HL-60/S4 treated with retinoic acid at 250 ng/mL for 4 days and 3 days (cell line): ENCODE data around the gene ZNF865.

Source experiments
- in situ Hi-C: fragments of 300-500 bp; cut with MboI; formaldehyde crosslinking; loops from 2 replicates; pipeline ENCODE4 v1.7.0; 2022; ENCODE audit warnings: low sequenced_read_pairs

Gene ZNF865

GRCh38 chr19:55586976-55587668, 18.3 kb upstream of the ZNF865 start:
- in situ Hi-C loops, result no loop called here

GRCh38 chr19:55588738-55589137, 16.7 kb upstream of the ZNF865 start:
- in situ Hi-C loops, result no loop called here

GRCh38 chr19:55590109-55590508, 15.3 kb upstream of the ZNF865 start:
- in situ Hi-C loops, result no loop called here

- in situ Hi-C loops, result no loop called here
Observed at GRCh38 chr19:55590617-55591016, 14.8 kb upstream of the ZNF865 start.

GRCh38 chr19:55591555-55591954, 13.9 kb upstream of the ZNF865 start:
- in situ Hi-C loops, result no loop called here

- in situ Hi-C loops, result no loop called here
Observed at GRCh38 chr19:55592391-55593090, 12.9 kb upstream of the ZNF865 start.

- in situ Hi-C loops, result no loop called here
Observed at GRCh38 chr19:55593096-55593772, 12.2 kb upstream of the ZNF865 start.

GRCh38 chr19:55594996-55595545, 10.4 kb upstream of the ZNF865 start:
- in situ Hi-C loops, result no loop called here

- in situ Hi-C loops, result no loop called here
Observed at GRCh38 chr19:55596304-55596703, 9.1 kb upstream of the ZNF865 start.

GRCh38 chr19:55597501-55597921, 7.9 kb upstream of the ZNF865 start:
- in situ Hi-C loops, result no loop called here

- in situ Hi-C loops, result no loop called here
Observed at GRCh38 chr19:55598034-55598433, 7.4 kb upstream of the ZNF865 start.

- in situ Hi-C loops, result no loop called here
Observed at GRCh38 chr19:55598719-55599467, 6.6 kb upstream of the ZNF865 start.

- in situ Hi-C loops, result no loop called here
Observed at GRCh38 chr19:55599468-55599841, 6.0 kb upstream of the ZNF865 start, which contains the start of gene FIZ1. Gene FIZ1, minus strand, starts transcription at chr19:55599517. Its CDS starts 1,652 bp downstream, at chr19:55597865.

GRCh38 chr19:55599842-55600661, 5.4 kb upstream of the ZNF865 start, which contains the start of gene ZNF524:
Gene ZNF524, plus strand, starts transcription at chr19:55600288. Its CDS starts 1,825 bp downstream, at chr19:55602113.
- in situ Hi-C loops, result no loop called here

- in situ Hi-C loops, result no loop called here
Observed at GRCh38 chr19:55600662-55601028, 4.8 kb upstream of the ZNF865 start.

GRCh38 chr19:55601084-55601483, 4.4 kb upstream of the ZNF865 start:
- in situ Hi-C loops, result no loop called here

GRCh38 chr19:55602104-55603001, 3.1 kb upstream of the ZNF865 start:
- in situ Hi-C loops, result no loop called here

- in situ Hi-C loops, result no loop called here
Observed at GRCh38 chr19:55603115-55603514, 2.3 kb upstream of the ZNF865 start.
